ENCODE results near the gene TBX5. TPM values are rescaled to one million over a fixed set of nuclear protein-coding genes. Genes with fewer than 3 reads are reported as not detected.
A peak's percentile ranks its signal among the peaks of the same experiment; 100 is the strongest.

TBX5 gene
- total and polyA plus RNA-seq, 2 of the 4 experiments (the other 2 are of a cell fraction) = 13.3 to 14.7 TPM

GRCh38 chr12:114404083-114404925 lies 1.6 kb downstream of the TBX5 start:
- Histone ChIP-seq H3K4me3 (ENCODE audit: insufficient read depth, low read depth, low read length) (peak overlapping the region; percentile 97), H2BK20ac (ENCODE audit: low read depth, low read length) (0 out of 2 replicates have a peak overlapping the region, but pooled peaks have one; percentile 40), H3K27ac (ENCODE audit: insufficient read depth, low read length) (peak overlapping the region; percentile 100), H2AK9ac (replicated peaks; ENCODE audit: low read depth, low read length, poor library complexity) (peak overlapping the region; percentile 85), H2AK5ac (ENCODE audit: low read depth, low read length) (0 out of 2 replicates have a peak overlapping the region, but pooled peaks have one; percentile 11), H4K91ac (ENCODE audit: insufficient read depth, low read depth, low read length) (peak overlapping the region; percentile 91), H2BK15ac (ENCODE audit: low read depth, low read length) (0 out of 3 replicates have a peak overlapping the region, but pooled peaks have one; percentile 48), H3K23ac (ENCODE audit: low read depth, low read length) (peak overlapping the region; percentile 96), H3K4ac (ENCODE audit: low read depth, low read length) (peak overlapping the region; percentile 97), H3K4me1 (ENCODE audit: control insufficient read depth, insufficient read depth, low read length) (peaks cover 14% of the 10 kb centered on the region), H3K9ac (ENCODE audit: low read depth, low read length) (peak overlapping the region; percentile 99), H3K4me2 (ENCODE audit: low read depth, low read length) (peak overlapping the region; percentile 83), H3K56ac (ENCODE audit: extremely low read depth, insufficient read depth, low read length) (peak overlapping the region; percentile 92), H3K9me3 (ENCODE audit: control insufficient read depth, insufficient read depth, low read length) (no peaks in the 10 kb centered on the region), H4K5ac (ENCODE audit: low read depth, low read length) (peak overlapping the region; percentile 37), H3K18ac (ENCODE audit: low read depth, low read length) (peak overlapping the region; percentile 86), H2BK5ac (ENCODE audit: low read depth, low read length, poor library complexity, severe bottlenecking) (peak overlapping the region; percentile 95), H3K79me1 (ENCODE audit: low read depth in 1 of 2, low read length in 2 of 2) (peaks cover 0 to 6% of the 10 kb centered on the region in 2 experiments; a peak in 2 of 4 replicates), H2AFZ (replicated peaks; ENCODE audit: low read length, poor library complexity) (peak overlapping the region; percentile 76), H4K20me1 (ENCODE audit: insufficient read depth, low read length) (peaks cover 3% of the 10 kb centered on the region; the same call in 1 of the 2 replicates), H3K14ac (replicated peaks; ENCODE audit: low read depth, low read length) (peak overlapping the region; percentile 87), H4K8ac (ENCODE audit: low read depth in 2 of 2, low read length in 2 of 2) (peak overlapping the region; percentile 38 to 49; a peak in 3 of 4 replicates), H2BK120ac (ENCODE audit: low read depth, low read length) (peak overlapping the region; percentile 76), H3K9me1 (ENCODE audit: insufficient read depth, low read length) (no peaks in the 10 kb centered on the region), H3K36me3 (ENCODE audit: control insufficient read depth, insufficient read depth, low read length) (peaks cover 21% of the 10 kb centered on the region; the same call in 1 of the 2 replicates), H3K27me3 (ENCODE audit: control insufficient read depth, insufficient read depth, low read length) (no peaks in the 10 kb centered on the region)
- dilution Hi-C loops (cut with HindIII; ENCODE audit: low sequenced_read_pairs, unreplicated experiment) (no loop called here), in situ Hi-C loops (cut with MboI; ENCODE audit: low sequenced_read_pairs) (loop anchor here (5.0 to 25.0 kb wide), 4 partner anchors 73 to 1217 kb away; partner anchors contain the start of genes DDX54 and RITA1), intact Hi-C loops (cut with micrococcal nuclease) (loop anchor here (5.0 kb wide), 3 partner anchors 237 to 422 kb away; no protein-coding TSS in a partner anchor)
- no peak for ATAC-seq (ENCODE audit: low read depth)
- peak; percentile 69 for DNase-seq
- POLR2A ChIA-PET (ENCODE audit: unreplicated experiment) = interaction anchor here (1.1 kb wide), 1 partner anchor 15 kb away, joined by 3 read pairs; no protein-coding TSS in a partner anchor
- CTCF ChIA-PET = interaction anchor here (1.2 kb wide), 1 partner anchor 71 kb away, joined by 3 read pairs; no protein-coding TSS in a partner anchor
- BruUV-seq (replicated peaks) = no TSS peak
- WGBS, 2 experiments (ENCODE audit: extremely low coverage in 2 of 2, insufficient read length in 1 of 2) = 0% methylated on average over 7 of the region's 29 CpGs; no CpG with 5 or more reads in 1 of the 2 experiments
- TF ChIP-seq CTCF (conservative IDR thresholded peaks at IDR 0.05; ENCODE audit: low read depth, low read length) (no peak), RCOR1 (IDR thresholded peaks at IDR 0.05; ENCODE audit: insufficient replicate concordance, low read length) (no peak), BHLHE40 (IDR thresholded peaks at IDR 0.05; ENCODE audit: low read depth, low read length) (no peak), MAFK (IDR thresholded peaks at IDR 0.05; ENCODE audit: low read depth, low read length) (no peak), SMC3 (IDR thresholded peaks at IDR 0.05; ENCODE audit: low read depth, low read length) (no peak), ELK1 (IDR thresholded peaks at IDR 0.05; ENCODE audit: borderline replicate concordance, low read depth, low read length) (no peak), RAD21 (IDR thresholded peaks at IDR 0.05; ENCODE audit: low read length) (no peak), USF2 (IDR thresholded peaks at IDR 0.05; ENCODE audit: low read depth, low read length) (no peak), NFE2L2 (IDR thresholded peaks at IDR 0.05; ENCODE audit: low read depth, low read length) (no peak), FOS (IDR thresholded peaks at IDR 0.05; ENCODE audit: low read depth, low read length) (no peak), MXI1 (IDR thresholded peaks at IDR 0.05; ENCODE audit: borderline replicate concordance, low read depth, low read length) (no peak), POLR2A (IDR thresholded peaks at IDR 0.05; ENCODE audit: low read depth, low read length) (no peak), CHD1 (IDR thresholded peaks at IDR 0.05; ENCODE audit: low read depth, low read length) (no peak; the same call in 1 of the 2 replicates)
